Keratinocyte (primary cell): ENCODE data around the gene INTS1.

Source experiments
- EZH2 ChIP-seq: IDR thresholded peaks from one replicate; pipeline ENCODE4 v1.6.1; 2012; ENCODE audit warnings: inconsistent platforms, mild to moderate bottlenecking, low read length, moderate library complexity
- TF ChIP-seq, protein P1 (sequence below), 3 experiments: IDR thresholded peaks in 1 of 3; conservative IDR thresholded peaks in 1 of 3; optimal IDR thresholded peaks in 1 of 3; 2 replicates in 2 of 3; 3 replicates in 1 of 3; pipeline versions ENCODE3 to v1.5.1; 2011; ENCODE audit warnings: low read length in 3 of 3, mild to moderate bottlenecking in 3 of 3, moderate library complexity in 2 of 3, control low read depth in 1 of 3, inconsistent platforms in 1 of 3; ENCODE audit not compliant: insufficient read depth in 2 of 3; ENCODE audit errors: extremely low read depth in 1 of 3

DNA sequence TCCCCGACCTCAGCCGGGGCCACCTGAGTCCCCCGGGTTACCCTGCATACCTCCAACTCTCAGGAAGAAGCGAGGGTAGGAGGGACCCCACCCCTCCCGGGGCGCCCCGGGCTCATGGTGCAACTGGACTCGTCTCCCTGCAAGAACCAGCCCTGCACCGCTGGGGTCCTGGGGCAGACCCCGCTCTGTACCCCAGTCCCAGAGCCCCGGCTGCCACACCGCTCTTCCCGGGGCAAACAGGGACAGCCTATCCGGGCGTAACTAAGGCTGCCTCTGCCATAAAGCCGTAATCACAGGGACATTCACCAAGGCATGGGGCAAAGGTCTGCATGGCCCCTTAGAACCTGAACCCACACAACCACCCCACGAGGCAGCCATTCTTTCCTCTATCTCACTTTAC is 19.7 kb upstream of the INTS1 start:
- TF ChIP-seq, protein P1, sequence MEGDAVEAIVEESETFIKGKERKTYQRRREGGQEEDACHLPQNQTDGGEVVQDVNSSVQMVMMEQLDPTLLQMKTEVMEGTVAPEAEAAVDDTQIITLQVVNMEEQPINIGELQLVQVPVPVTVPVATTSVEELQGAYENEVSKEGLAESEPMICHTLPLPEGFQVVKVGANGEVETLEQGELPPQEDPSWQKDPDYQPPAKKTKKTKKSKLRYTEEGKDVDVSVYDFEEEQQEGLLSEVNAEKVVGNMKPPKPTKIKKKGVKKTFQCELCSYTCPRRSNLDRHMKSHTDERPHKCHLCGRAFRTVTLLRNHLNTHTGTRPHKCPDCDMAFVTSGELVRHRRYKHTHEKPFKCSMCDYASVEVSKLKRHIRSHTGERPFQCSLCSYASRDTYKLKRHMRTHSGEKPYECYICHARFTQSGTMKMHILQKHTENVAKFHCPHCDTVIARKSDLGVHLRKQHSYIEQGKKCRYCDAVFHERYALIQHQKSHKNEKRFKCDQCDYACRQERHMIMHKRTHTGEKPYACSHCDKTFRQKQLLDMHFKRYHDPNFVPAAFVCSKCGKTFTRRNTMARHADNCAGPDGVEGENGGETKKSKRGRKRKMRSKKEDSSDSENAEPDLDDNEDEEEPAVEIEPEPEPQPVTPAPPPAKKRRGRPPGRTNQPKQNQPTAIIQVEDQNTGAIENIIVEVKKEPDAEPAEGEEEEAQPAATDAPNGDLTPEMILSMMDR (optimal IDR thresholded peaks at IDR 0.05 in 1 of 3, IDR thresholded peaks at IDR 0.05 in 1 of 3, conservative IDR thresholded peaks at IDR 0.05 in 1 of 3; ENCODE audit: extremely low read depth in 1 of 3, insufficient read depth in 2 of 3, low read length in 3 of 3), result no peak
- TF ChIP-seq EZH2, result no peak
